SHP77 treated with DMSO at 0.1 percent for 48 hours (cell line): ENCODE measurements around the gene RGS6.
A peak's percentile ranks its signal among the peaks of the same experiment; 100 is the strongest.

ENCODE experiments used
- DNase-seq: peaks from one replicate; lab custom pipeline; 2025; lab: John Stamatoyannopoulos, UW

Gene RGS6

GRCh38 chr14:72243309-72244293, 311.4 kb downstream of the RGS6 start:
- DNase-seq: no peak

DNA sequence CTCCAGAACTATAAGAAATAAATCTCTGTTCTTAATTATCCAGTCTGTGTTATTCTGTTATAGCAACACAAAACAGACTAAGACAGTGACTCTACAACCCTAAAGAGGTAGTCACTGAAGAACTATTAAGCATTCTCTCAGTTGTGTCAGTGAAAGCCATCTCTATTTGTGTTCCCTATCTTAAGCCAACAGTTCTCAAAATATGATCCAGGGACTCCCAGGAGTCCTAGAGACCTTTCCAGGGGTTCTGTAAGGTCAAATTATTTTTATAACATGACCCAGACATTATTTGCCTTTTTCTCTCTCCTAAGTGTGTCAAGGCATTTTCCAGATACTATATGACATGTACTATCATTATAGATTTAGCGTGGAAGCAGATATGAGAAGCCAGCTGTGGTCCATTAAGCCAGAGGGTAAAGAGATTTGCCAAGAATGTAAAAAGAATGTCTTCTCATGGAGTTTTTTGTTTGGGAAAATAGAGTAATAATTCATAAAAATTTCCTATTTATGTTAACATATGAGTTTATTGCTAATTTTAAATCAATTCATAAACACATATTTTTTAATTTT, 315.8 kb downstream of the RGS6 start:
- no peak for DNase-seq

- no peak for DNase-seq
Observed at GRCh38 chr14:72253503-72253902, 321.3 kb downstream of the RGS6 start.

GRCh38 chr14:72254202-72254936, 322.1 kb downstream of the RGS6 start:
- no peak for DNase-seq

- DNase-seq: no peak
Observed at GRCh38 chr14:72254937-72255472, 322.8 kb downstream of the RGS6 start.

- no peak for DNase-seq
Observed at GRCh38 chr14:72256055-72256454, 323.8 kb downstream of the RGS6 start.

DNA sequence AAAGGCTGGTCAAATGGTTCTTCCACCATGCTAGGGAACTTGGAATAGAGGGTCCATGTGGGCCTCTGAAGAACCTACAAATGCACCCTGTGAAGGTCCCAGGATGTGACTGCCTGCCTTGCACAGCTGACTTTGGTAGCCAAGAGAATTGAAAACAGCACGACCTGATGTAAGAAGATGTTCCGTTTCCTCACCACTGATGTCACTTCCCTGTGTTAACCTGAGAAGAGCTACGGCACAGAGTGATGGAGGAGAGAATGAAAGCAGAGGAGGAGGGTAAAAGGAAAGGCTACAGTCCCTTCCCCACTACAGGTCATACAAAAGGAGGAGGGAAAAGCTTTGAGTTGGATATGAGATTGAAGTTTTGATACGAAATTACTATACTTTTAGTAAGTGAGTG, 328.8 kb downstream of the RGS6 start:
- no peak for DNase-seq

DNA sequence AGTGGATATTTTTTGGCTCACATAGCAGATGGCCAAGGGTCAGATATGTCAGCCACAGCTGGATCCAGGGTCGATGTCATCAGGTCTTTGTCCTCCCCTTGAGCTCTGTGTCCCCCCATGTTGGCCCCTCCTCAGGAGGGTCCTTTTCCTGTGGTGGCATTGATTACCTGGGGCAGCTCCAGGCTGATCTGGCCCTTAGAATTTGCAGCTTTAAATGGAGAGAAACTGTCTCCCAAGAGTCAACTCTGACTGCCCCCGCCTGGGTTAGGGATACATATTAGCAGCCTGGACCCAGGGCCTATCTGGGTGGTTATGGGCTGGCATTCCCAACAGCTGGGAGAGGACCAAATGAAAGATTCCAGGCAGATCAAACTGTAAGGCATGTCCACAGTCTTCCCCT, 330.5 kb downstream of the RGS6 start:
- DNase-seq: no peak

GRCh38 chr14:72264716-72265115, 332.5 kb downstream of the RGS6 start:
- DNase-seq: no peak

DNA sequence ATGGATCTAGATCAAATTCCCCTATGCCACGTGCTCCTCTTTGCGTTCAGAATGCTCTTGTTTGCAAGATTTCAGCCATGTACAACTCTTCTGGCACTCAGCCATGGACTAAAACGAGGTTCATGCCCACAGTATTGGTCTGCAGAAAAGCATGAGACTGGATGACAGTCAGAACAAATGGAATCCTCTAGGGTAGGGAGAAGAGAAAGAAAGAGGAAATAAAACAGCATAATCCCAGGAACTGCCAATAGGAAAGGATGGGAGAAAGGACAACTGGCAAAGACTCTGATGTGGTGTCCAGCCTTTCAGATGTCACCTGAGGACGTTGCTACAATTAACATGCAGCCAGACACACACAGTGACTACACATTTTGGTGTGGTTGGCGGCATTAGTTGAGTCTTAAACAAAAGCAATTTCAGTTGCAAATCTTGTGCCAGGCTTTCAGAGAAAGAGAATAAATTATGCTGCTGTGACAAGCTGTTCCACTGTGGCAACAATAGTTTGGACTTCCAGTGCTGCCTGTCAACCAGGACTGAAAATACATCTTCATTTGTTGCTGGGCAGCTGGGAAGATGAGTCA, 338.0 kb downstream of the RGS6 start:
- no peak for DNase-seq

DNA sequence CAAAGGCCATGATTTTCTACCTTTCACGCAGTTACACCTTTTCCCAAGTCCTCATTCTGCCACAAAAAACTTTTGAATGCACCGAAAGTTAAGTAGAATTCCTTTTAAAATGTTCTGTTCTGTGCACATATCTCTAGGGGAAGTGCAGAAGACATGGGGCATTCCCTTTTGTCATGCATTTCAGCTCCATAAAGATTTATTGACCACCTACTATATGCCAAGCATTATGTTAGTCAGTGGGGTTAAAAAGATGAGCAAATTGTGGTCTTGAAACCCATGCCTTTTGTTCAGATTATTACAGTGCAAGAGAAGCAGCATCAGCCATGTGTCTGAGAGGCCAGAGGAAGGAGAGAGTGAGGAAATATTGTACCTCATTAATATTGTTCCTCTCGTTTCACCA, 338.5 kb downstream of the RGS6 start:
- DNase-seq: no peak

DNA sequence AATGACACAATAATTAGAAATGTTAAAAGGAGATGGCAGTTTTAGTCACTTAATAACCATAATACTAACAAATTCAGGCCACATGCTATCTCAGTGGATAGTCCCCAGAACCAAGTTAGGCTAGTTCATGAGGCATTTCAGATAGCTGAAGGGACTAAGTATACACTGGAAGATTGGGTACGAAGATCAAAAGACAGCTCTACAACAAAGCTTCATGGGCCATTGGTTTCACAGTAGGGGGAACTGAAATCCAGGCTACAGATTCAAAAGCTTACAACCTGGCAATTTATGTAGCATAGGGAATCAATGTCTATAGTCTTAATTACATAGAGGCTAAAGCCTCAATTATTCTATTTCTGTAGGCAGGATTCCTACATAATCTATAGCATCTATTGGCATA, 343.0 kb downstream of the RGS6 start:
- no peak for DNase-seq

GRCh38 chr14:72278316-72278715, 346.1 kb downstream of the RGS6 start:
- no peak for DNase-seq

DNA sequence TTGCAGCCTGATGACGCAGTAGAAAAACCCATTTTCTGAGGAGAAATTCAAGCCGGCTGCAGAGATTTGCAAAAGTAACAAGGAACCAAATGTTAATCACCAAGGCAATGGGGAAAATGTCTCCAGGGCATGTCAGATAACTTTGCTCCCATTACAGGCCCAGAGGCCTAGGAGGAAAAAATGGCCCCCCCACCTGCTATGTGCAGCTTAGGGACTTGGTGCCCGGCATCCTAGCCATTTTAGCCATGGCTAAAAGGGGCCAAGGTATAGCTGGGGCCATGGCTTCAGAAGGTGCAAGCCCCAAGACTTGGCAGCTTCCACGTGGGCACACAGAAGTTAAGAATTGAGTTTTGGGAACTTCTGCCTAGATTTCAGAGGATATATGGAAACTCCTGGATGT, 351.9 kb downstream of the RGS6 start:
- no peak for DNase-seq

DNA sequence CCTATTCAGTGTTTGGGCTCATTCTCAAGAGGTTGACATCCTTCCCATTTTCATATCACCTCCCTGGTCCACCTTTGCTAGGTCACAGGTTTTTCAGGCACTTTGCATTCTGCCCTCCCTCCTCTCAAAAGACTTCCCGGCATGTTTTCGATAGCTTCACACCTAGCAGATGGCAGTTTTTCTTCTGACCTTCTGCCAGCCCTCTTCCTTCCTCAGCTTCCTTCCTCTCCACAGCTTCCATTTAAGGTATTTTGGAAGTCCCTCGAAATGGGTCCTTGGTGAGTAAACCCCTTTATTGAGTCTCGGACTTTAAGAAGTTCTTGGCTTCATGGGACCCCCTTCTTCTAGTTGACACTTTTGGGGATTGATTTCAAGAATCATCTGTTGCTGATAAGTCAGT, 358.0 kb downstream of the RGS6 start:
- DNase-seq: no peak

DNA sequence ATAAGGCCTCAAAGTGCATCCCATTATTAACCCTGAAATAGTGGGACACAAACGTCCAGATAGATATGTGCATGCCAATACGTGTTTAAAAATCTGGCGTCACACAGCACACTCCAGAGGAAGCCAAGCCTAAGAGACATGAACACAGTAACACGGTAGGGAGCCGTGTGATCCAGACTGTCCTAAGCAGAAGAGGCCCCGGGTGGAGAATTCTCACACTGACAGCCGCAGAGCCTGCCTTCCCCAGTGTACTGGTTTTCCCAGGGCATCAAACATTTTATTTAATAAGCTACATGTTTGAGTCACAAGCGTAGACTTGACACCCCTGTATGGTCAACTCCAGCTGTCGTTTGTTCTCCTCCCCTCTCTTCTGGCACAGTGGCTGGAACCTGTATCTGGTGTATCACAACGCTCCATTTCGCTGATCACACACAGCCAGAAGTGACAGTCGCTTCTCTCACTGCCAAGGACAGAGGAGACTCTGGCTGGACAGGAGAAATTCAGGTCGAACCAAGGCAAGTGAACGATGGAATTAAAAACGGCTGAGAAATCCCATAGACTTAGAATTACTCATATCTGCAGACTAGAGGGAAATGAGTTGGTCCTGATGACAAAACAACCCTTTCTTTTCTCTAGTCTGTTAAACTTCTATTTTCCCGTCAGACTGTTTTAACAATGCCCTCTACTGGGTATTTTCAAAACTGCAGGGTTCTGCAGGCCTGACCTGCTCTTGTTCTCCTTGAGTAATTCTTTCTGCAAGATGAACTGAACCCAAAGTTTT, 359.9 kb downstream of the RGS6 start:
- DNase-seq: peak; percentile 15

- DNase-seq: no peak
Observed at GRCh38 chr14:72292689-72293024, 360.4 kb downstream of the RGS6 start.

- DNase-seq: no peak
Observed at GRCh38 chr14:72301352-72301751, 369.1 kb downstream of the RGS6 start.

- DNase-seq: no peak
Observed at GRCh38 chr14:72303930-72304329, 371.7 kb downstream of the RGS6 start.

DNA sequence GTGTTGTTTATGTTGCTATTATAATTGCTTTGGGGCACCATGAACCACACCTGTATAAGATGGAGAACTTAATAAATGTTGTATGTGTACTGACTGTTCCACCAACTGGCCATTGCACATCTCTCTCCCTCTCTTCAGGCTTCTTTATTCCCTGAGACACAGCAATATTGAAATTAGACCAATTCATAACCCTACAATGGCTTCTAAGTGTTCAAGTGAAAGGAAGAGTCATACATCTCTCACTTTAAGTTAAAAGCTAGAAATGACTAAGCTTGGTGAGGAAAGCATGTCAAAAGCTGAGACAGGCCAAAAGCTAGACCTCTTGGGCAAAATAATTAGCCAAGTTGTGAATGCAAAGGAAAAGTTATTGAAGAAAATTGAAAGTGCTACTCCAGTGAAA, 373.3 kb downstream of the RGS6 start:
- no peak for DNase-seq

GRCh38 chr14:72308967-72309485, 376.8 kb downstream of the RGS6 start:
- DNase-seq: no peak
